Testis (tissue), 3 donors: ENCODE data around the gene KLHL11. TPM values are rescaled to one million over a fixed set of nuclear protein-coding genes. Genes with fewer than 3 reads are reported as not detected.

ENCODE experiments used
- DNase-seq: peaks from one replicate; pipeline ENCODE4 v3.0.0-alpha.2; 2019
- H3K27ac ChIP-seq, 2 donors: fragments of 200-600 bp; sonication (generic); one replicate each; pipeline ENCODE4 v1.5.1; 2019
- H3K27me3 ChIP-seq: fragments of 200-600 bp; sonication (generic); one replicate; pipeline ENCODE4 v1.5.1; 2019
- H3K36me3 ChIP-seq: fragments of 200-600 bp; sonication (generic); one replicate; pipeline ENCODE4 v1.5.1; 2017; ENCODE audit warnings: low read depth; ENCODE audit errors: missing control alignments
- H3K4me1 ChIP-seq: fragments of 200-600 bp; sonication (generic); one replicate; pipeline ENCODE4 v1.5.1; 2019
- H3K4me3 ChIP-seq, 2 donors: fragments of 200-600 bp; sonication (generic); one replicate each; pipeline ENCODE4 v1.5.1; 2017 to 2019
- H3K9me3 ChIP-seq: fragments of 200-600 bp; sonication (generic); one replicate; pipeline ENCODE4 v1.5.1; 2017
- POLR2A ChIP-seq: fragments of 450-650 bp; IDR thresholded peaks from one replicate; pipeline ENCODE4 v1.6.1; 2017; ENCODE audit warnings: antibody characterized with exemption, mild to moderate bottlenecking, moderate library complexity
- WGBS, 2 donors: methylation state at CpG; one replicate each; pipeline ENCODE4 v1.1.5; 2018; 5-methylcytosine and 5-hydroxymethylcytosine counted together
- intact Hi-C: fragments of 100-400 bp; cut with DNase I; formaldehyde crosslinking; loops from one replicate; pipeline ENCODE4 v1.15.1; 2023; ENCODE audit warnings: low total_unique reads
- polyA plus RNA-seq: library from polyadenylated mRNA; stranded (reverse); fragments of 350-450 nt; fragmentation: Illumina TruSeq; extraction: RNeasy Lipid Tissue Mini Kit (QIAGEN cat#74804); gene quantifications from one replicate; pipeline ENCODE4 v1.2.3, GENCODE V29; 2014; ENCODE audit warnings: low read depth, low replicate concordance; ENCODE audit not compliant: insufficient read depth
- total RNA-seq, 2 donors: library from RNA; depleted of rRNA; stranded (reverse); fragments of >200 nt; gene quantifications; one replicate each; pipeline ENCODE4 v1.2.3, GENCODE V29; 2016
- TF ChIP-seq, protein P1 (sequence below), 3 experiments: fragments of 450-650 bp in 2 of 3; fragments of 200-600 bp in 1 of 3; sonication (generic) in 1 of 3; IDR thresholded peaks; one replicate each; pipeline ENCODE4 v1.5.1; 2016 to 2019; ENCODE audit warnings: antibody characterized with exemption in 3 of 3, mild to moderate bottlenecking in 2 of 3, moderate library complexity in 1 of 3

KLHL11 gene
- total and polyA plus RNA-seq, 3 donors from 2014 or later, result 28.2 to 70.2 (median 61.3) TPM

DNA sequence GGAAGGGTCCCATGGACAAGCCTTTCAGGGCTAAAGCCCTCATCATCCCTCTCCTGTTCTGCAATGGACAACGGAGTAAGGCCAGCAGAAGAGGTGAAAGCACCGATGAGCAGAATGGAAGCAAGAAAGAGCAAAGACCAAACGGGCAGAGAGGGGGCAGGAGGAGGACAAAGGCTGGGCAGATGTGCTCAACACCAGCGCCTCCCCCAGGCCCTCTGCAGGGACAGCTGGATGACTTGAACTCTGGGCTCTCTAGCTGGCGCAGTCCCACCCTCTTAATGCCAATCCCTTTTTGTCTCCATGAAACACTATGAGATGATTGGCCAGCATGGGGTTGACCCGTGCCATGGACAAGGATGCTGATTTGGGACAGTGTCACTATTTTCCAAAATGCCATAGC, 31.5 kb upstream of the KLHL11 start:
- Histone ChIP-seq H3K27me3 (no peaks in the 10 kb centered on the region), H3K4me1 (peaks cover 8% of the 10 kb centered on the region), H3K9me3 (no peaks in the 10 kb centered on the region), H3K27ac (no peak overlapping the region), H3K4me3 (no peak overlapping the region), H3K36me3 (peaks cover 4% of the 10 kb centered on the region)
- DNase-seq, result no peak
- 93 to 94% methylated on average over 6 of the region's 6 CpGs for WGBS, 2 donors
- no peak for TF ChIP-seq POLR2A
- TF ChIP-seq, protein P1, sequence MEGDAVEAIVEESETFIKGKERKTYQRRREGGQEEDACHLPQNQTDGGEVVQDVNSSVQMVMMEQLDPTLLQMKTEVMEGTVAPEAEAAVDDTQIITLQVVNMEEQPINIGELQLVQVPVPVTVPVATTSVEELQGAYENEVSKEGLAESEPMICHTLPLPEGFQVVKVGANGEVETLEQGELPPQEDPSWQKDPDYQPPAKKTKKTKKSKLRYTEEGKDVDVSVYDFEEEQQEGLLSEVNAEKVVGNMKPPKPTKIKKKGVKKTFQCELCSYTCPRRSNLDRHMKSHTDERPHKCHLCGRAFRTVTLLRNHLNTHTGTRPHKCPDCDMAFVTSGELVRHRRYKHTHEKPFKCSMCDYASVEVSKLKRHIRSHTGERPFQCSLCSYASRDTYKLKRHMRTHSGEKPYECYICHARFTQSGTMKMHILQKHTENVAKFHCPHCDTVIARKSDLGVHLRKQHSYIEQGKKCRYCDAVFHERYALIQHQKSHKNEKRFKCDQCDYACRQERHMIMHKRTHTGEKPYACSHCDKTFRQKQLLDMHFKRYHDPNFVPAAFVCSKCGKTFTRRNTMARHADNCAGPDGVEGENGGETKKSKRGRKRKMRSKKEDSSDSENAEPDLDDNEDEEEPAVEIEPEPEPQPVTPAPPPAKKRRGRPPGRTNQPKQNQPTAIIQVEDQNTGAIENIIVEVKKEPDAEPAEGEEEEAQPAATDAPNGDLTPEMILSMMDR (IDR thresholded peaks at IDR 0.05), result no peak
- intact Hi-C loops, result no loop called here

DNA sequence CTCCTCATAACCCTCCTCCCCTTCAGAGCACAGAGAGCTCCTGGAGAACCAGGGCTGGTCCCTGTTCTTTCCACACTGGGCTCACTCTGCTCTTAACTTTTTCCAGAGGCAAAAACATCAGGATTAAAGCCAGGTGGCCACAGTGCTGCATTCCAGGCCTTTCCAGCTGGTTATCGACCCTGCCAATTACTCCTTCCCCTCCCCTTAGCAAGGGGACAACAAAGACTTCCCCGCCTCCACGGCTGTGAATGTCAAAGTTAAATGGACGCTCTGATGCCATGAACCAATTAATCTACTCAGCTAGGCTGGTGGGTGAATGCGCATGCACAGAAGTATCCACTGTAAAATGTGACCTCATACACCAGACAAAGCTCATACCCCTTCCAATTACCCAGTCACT, 30.4 kb upstream of the KLHL11 start:
- Histone ChIP-seq H3K9me3 (no peaks in the 10 kb centered on the region), H3K27ac (no peak overlapping the region), H3K4me3 (no peak overlapping the region), H3K27me3 (no peaks in the 10 kb centered on the region), H3K4me1 (peaks cover 8% of the 10 kb centered on the region), H3K36me3 (peaks cover 4% of the 10 kb centered on the region)
- 57 to 85% methylated on average over 5 of the region's 5 CpGs for WGBS, 2 donors
- peak; percentile 34 for DNase-seq
- TF ChIP-seq, protein P1 (IDR thresholded peaks at IDR 0.05), result no peak
- no peak for TF ChIP-seq POLR2A
- intact Hi-C loops, result no loop called here

DNA sequence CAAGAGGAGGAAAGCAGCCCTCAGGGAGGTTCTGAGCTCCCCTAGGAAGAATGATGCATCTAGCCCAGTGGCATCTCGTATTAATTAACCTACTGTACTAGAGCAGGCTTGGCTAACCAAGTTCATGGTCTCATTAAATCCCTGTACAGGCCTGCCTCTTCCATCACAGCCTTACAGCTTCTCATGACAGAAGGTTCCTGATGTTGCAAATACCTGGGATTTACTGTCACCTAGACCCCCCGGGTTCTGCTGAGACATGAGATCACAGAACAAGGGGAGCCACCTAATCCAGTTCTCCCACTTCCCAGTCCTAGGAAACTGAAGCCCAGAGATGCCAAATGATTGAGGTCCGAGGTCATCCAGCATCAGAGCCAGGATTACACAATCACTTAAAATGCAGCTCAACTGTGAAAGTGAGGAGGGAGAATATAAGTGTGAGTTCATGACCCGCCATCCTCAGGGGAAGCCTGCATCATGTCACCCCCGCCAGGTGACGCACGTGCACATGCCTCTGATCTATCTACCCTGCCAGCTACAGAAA, 29.6 kb upstream of the KLHL11 start:
- intact Hi-C loops, result no loop called here
- H3K27ac ChIP-seq, result peak overlapping the region in 1 of 2 donors; percentile 44
- no peaks in the 10 kb centered on the region for H3K27me3 ChIP-seq
- no peak overlapping the region for H3K4me3 ChIP-seq
- peaks cover 8% of the 10 kb centered on the region for H3K4me1 ChIP-seq
- no peaks in the 10 kb centered on the region for H3K9me3 ChIP-seq
- TF ChIP-seq POLR2A, result no peak
- TF ChIP-seq, protein P1 (IDR thresholded peaks at IDR 0.05), result no peak
- H3K36me3 ChIP-seq, result peaks cover 4% of the 10 kb centered on the region
- 73% methylated on average over 6 to 7 of the region's 7 CpGs for WGBS, 2 donors
- no peak for DNase-seq

DNA sequence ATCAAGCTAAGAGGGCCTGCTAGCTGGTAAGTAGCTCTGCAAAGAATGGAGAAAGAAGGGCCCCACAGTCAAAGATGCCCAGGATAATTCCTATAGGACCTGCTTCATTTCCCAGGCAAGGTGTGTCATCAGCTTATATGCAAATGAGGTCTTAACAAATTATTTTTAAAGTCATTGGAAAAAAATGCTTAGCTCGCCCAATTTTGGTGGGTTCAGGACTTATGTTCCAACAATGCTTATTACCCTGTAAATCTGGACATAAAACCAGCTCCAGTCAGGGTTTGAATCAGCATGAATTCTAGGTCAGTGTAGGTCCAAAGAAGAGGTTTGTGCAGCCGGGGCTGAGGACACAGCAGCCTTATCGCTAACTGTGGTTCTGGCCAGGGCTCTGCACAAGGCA, 28.2 kb upstream of the KLHL11 start:
- 89 to 94% methylated on average over 3 of the region's 3 CpGs for WGBS, 2 donors
- Histone ChIP-seq H3K9me3 (no peaks in the 10 kb centered on the region), H3K4me3 (no peak overlapping the region), H3K36me3 (peaks cover 4% of the 10 kb centered on the region), H3K27ac (no peak overlapping the region), H3K4me1 (peaks cover 8% of the 10 kb centered on the region), H3K27me3 (no peaks in the 10 kb centered on the region)
- TF ChIP-seq, protein P1 (IDR thresholded peaks at IDR 0.05), result no peak
- intact Hi-C loops, result no loop called here
- DNase-seq, result no peak

DNA sequence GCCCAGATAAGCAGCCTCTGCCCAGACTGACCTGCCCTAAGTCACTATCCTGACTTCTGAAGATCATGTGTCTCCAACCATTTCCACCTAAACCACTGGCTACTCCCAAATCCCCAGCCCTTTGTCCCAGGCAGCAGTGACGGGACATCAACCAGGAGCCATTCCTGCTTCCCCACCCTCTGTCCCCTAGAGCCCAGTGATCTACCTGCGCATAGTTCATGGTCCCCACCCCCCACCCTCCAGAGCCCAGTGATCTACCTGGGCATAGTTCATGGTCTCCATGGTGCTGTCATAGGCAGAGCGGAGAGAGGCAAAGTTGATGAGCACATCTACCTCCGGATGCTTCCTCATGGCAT, 26.8 kb upstream of the KLHL11 start:
- TF ChIP-seq, protein P1 (IDR thresholded peaks at IDR 0.05), result no peak
- no peak for TF ChIP-seq POLR2A
- Histone ChIP-seq H3K36me3 (no peaks in the 10 kb centered on the region), H3K27me3 (no peaks in the 10 kb centered on the region), H3K4me3 (no peak overlapping the region), H3K27ac (no peak overlapping the region), H3K4me1 (peaks cover 8% of the 10 kb centered on the region), H3K9me3 (no peaks in the 10 kb centered on the region)
- no peak for DNase-seq
- 97 to 100% methylated on average over 4 of the region's 4 CpGs for WGBS, 2 donors
- intact Hi-C loops, result no loop called here
